Measurements from ENCODE around the gene RPH3AL. TPM values are rescaled to one million over a fixed set of nuclear protein-coding genes. Genes with fewer than 3 reads are reported as not detected.

The RPH3AL gene
- total RNA-seq, 4 donors from 2014 or later, result 13.0 to 49.2 (median 26.9) TPM

DNA sequence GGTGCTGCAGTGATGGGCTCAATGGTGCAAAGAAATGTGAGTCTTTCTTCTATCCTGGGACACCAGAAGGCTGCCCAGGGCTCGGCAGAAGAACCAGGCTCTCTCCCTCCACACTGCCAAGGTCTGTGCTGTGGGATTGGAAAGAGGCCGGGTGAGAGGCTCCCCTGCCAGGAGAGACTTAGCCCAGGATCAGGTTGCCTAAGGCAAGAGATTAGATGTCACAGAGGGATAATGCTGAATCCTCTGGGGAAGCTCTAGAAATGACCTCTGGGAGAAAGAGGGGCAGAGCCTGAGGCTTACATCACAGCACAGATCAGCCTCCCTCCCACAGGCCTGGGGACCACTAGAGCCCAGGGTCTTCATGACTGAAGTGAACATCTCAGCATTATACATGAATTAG lies 165.5 kb downstream of the RPH3AL start:
- TF ChIP-seq, protein P1, sequence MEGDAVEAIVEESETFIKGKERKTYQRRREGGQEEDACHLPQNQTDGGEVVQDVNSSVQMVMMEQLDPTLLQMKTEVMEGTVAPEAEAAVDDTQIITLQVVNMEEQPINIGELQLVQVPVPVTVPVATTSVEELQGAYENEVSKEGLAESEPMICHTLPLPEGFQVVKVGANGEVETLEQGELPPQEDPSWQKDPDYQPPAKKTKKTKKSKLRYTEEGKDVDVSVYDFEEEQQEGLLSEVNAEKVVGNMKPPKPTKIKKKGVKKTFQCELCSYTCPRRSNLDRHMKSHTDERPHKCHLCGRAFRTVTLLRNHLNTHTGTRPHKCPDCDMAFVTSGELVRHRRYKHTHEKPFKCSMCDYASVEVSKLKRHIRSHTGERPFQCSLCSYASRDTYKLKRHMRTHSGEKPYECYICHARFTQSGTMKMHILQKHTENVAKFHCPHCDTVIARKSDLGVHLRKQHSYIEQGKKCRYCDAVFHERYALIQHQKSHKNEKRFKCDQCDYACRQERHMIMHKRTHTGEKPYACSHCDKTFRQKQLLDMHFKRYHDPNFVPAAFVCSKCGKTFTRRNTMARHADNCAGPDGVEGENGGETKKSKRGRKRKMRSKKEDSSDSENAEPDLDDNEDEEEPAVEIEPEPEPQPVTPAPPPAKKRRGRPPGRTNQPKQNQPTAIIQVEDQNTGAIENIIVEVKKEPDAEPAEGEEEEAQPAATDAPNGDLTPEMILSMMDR (IDR thresholded peaks at IDR 0.05; ENCODE audit: low read depth), result no peak

GRCh38 chr17:185445-186138 lies 167.0 kb downstream of the RPH3AL start:
- TF ChIP-seq, protein P1 (IDR thresholded peaks at IDR 0.05; ENCODE audit: low read depth), result no peak

GRCh38 chr17:183021-183420 lies 169.6 kb downstream of the RPH3AL start:
- TF ChIP-seq, protein P1 (IDR thresholded peaks at IDR 0.05; ENCODE audit: low read depth), result no peak

DNA sequence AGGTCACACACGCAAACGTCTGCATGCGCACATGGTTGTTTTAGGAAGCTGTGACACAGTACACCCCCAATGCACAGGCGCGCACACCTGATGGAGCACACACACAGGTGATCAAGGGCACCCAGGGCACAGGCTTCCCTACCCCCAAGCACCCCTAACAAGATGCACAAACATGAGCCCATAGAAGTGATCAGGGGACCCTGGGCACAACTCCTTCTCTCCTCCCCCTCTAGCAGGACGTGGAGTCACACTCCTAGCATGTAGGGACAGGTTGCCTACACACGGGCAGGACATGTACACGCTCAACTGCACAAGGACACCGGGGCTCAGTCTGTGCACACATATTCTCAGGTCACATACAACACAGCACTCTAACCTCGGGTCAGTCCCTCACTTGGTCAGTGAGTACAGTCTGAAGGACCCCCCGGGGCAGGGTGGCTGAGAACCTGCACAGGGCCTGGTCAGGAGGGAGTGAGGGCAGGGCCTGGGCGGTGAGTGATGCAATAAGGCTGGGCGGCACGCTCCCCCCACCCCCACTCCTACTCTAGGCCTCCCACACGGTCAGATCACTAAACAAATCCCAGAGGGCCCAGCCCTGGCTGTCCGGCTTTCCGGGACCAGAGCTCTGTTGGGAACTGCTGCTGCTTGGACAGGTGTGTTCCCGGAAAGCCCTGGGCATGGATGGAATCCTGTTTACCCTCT lies 170.4 kb downstream of the RPH3AL start:
- TF ChIP-seq, protein P1 (IDR thresholded peaks at IDR 0.05; ENCODE audit: low read depth), result no peak

GRCh38 chr17:181245-182049 lies 171.2 kb downstream of the RPH3AL start, which contains the start of gene DOC2B:
TSS of gene DOC2B (minus strand) at chr17:181650. CDS start at chr17:181479, 171 bp downstream.
- TF ChIP-seq, protein P1 (IDR thresholded peaks at IDR 0.05; ENCODE audit: low read depth), result no peak

- TF ChIP-seq, protein P1 (IDR thresholded peaks at IDR 0.05; ENCODE audit: low read depth), result no peak
These were observed 172.0 kb downstream of the RPH3AL start for GRCh38 chr17:180381-181244.
